OCI-LY1 (cell line): Measurements from ENCODE around the gene AXIN1.

Experiments
- CTCF ChIP-seq: fragments of 200-600 bp; sonication (generic), shearing (Covaris generic); IDR thresholded peaks from 2 replicates; pipeline ENCODE4 v1.5.1; 2017; ENCODE audit warnings: mild to moderate bottlenecking, antibody characterized with exemption, low read length, moderate library complexity, mixed read lengths
- EZH2 ChIP-seq: fragments of 200-600 bp; sonication (generic), shearing (Covaris generic); IDR thresholded peaks from 2 replicates; pipeline ENCODE4 v1.8.0; 2017; ENCODE audit warnings: borderline replicate concordance, mixed run types, mild to moderate bottlenecking, antibody characterized with exemption, low read length, moderate library complexity, mixed read lengths

GRCh38 chr16:268141-269053 is 84.1 kb downstream of the AXIN1 start:
- TF ChIP-seq CTCF (no peak), EZH2 (no peak)
